Thyroid gland (tissue), 4 donors: ENCODE measurements around the gene SPSB4. TPM values are rescaled to one million over a fixed set of nuclear protein-coding genes. Genes with fewer than 3 reads are reported as not detected.
A peak's percentile ranks its signal among the peaks of the same experiment; 100 is the strongest.

Experiments used
- DNase-seq, 2 donors: peaks; one replicate each; pipeline ENCODE4 v3.0.0-alpha.2; 2019
- H3K27ac ChIP-seq, 3 donors: fragments of 200-600 bp; sonication (generic); 1 replicate in 2 of 3; 2 replicates in 1 of 3; pipeline ENCODE4 v1.5.1; 2016 to 2019; ENCODE audit warnings: mild to moderate bottlenecking in 1 of 3, moderate library complexity in 1 of 3
- H3K27me3 ChIP-seq: fragments of 200-600 bp; sonication (generic); one replicate; pipeline ENCODE4 v1.5.1; 2019
- H3K36me3 ChIP-seq, 2 donors: fragments of 200-600 bp; sonication (generic); one replicate each; pipeline ENCODE4 v1.5.1; 2016 to 2019
- H3K4me1 ChIP-seq, 2 donors: fragments of 200-600 bp; sonication (generic); one replicate each; pipeline ENCODE4 v1.5.1; 2017 to 2019
- H3K4me3 ChIP-seq, 3 donors: fragments of 200-600 bp; sonication (generic); replicated peaks in 1 of 3; 1 replicate in 2 of 3; 2 replicates in 1 of 3; pipeline ENCODE4 v1.5.1; 2016; ENCODE audit warnings: mild to moderate bottlenecking in 1 of 3
- H3K9me3 ChIP-seq: fragments of 200-600 bp; sonication (generic); one replicate; pipeline ENCODE4 v1.5.1; 2017
- POLR2A ChIP-seq, 2 donors: fragments of 450-650 bp; IDR thresholded peaks; one replicate each; pipeline ENCODE4 v1.6.1; 2017; ENCODE audit warnings: antibody characterized with exemption in 2 of 2, mild to moderate bottlenecking in 2 of 2, moderate library complexity in 1 of 2
- WGBS, 2 donors: methylation state at CpG; one replicate each; pipeline ENCODE4 v1.1.5; 2017; 5-methylcytosine and 5-hydroxymethylcytosine counted together
- intact Hi-C: fragments of 100-400 bp; cut with DNase I; formaldehyde crosslinking; loops from one replicate; pipeline ENCODE4 v1.15.1; 2023
- total RNA-seq, 4 donors: library from RNA; depleted of rRNA; stranded (reverse); fragments of >200 nt; gene quantifications; one replicate each; pipeline ENCODE4 v1.2.3, GENCODE V29; 2016
- TF ChIP-seq, protein P1 (sequence below), 6 experiments: fragments of 200-600 bp in 3 of 6; fragments of 450-650 bp in 3 of 6; sonication (generic) in 3 of 6; IDR thresholded peaks; one replicate each; pipeline ENCODE4 v1.5.1; 2016 to 2019; ENCODE audit warnings: antibody characterized with exemption in 6 of 6, mild to moderate bottlenecking in 2 of 6, inconsistent platforms in 1 of 6, moderate library complexity in 1 of 6

The SPSB4 gene
- total RNA-seq, 4 donors from 2014 or later, result 1.2 TPM; not detected in 3

DNA sequence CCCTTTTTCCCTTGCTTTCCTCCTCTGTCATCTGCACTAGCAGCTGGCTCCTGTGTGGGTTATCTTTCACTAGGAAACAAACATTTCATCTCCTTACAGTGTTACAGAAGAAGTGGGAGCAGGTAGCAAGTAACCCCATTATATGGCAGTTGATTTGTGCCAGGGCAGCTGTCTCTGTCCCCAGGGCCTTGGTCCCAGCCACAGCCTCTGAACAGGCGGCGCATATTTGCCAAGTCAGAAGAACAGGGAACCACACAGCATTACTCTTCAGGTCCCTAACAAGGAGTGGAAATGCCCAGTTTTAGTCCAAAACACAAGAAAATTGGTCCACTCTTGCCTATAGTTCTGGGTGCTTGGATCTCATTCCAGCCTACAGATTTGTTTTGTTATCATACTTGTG lies 99.8 kb downstream of the SPSB4 start:
- Histone ChIP-seq H3K9me3 (no peaks in the 10 kb centered on the region), H3K4me3 (no peak overlapping the region), H3K4me1 (no peaks in the 10 kb centered on the region), H3K27ac (no peak overlapping the region), H3K27me3 (no peaks in the 10 kb centered on the region), H3K36me3 (no peaks in the 10 kb centered on the region)
- intact Hi-C loops, result no loop called here
- no peak for DNase-seq
- WGBS, 2 donors, result 91 to 96% methylated on average over 2 of the region's 2 CpGs
- TF ChIP-seq, protein P1, sequence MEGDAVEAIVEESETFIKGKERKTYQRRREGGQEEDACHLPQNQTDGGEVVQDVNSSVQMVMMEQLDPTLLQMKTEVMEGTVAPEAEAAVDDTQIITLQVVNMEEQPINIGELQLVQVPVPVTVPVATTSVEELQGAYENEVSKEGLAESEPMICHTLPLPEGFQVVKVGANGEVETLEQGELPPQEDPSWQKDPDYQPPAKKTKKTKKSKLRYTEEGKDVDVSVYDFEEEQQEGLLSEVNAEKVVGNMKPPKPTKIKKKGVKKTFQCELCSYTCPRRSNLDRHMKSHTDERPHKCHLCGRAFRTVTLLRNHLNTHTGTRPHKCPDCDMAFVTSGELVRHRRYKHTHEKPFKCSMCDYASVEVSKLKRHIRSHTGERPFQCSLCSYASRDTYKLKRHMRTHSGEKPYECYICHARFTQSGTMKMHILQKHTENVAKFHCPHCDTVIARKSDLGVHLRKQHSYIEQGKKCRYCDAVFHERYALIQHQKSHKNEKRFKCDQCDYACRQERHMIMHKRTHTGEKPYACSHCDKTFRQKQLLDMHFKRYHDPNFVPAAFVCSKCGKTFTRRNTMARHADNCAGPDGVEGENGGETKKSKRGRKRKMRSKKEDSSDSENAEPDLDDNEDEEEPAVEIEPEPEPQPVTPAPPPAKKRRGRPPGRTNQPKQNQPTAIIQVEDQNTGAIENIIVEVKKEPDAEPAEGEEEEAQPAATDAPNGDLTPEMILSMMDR (IDR thresholded peaks at IDR 0.05), result no peak
- no peak for TF ChIP-seq POLR2A (IDR thresholded peaks at IDR 0.05)

DNA sequence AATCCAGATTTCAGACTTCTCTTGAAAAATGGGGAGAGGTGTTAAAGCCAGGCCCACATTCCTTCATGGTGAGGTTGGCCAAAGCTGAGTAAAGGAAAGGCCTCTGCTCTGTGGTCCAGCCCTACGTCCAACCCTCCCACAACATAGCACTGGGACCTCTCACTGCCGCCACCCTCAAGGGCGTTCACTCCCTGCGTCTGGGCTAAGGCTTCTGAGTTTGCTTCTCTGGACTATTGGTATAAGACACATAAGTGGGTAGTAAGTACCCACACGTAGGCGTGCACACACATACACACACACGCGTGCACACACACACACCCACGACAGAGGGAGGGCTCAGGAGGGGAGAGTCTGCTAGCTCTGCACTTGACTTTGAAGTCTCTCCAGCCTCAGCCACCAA lies 100.3 kb downstream of the SPSB4 start:
- 76 to 85% methylated on average over 7 to 9 of the region's 9 CpGs for whole genome bisulfite sequencing, 2 donors
- no peak overlapping the region for H3K27ac ChIP-seq
- intact Hi-C loops, result no loop called here

DNA sequence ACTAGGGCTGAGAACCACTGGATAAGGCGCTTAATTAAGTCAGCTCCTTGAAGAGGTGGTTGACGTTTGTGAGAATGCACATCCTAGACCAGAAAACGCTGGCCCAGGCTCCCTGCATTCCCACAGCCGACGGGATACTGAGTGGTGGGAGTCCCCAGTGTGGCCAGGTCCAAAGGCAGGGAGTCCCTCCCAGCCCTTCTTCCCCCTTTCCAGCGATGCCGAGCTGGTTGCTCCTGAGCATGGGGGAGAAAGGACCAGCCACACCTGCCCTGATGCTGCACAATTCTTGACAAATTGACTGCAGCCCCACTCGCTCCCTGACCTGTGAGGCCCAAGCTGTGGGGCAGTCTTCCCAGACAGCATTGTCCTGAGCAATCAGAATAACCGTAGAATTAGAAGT lies 101.0 kb downstream of the SPSB4 start:
- no peaks in the 10 kb centered on the region for H3K9me3 ChIP-seq
- H3K4me3 ChIP-seq, result no peak overlapping the region
- 84 to 85% methylated on average over 9 of the region's 9 CpGs for WGBS, 2 donors
- no peak for TF ChIP-seq POLR2A (IDR thresholded peaks at IDR 0.05)
- TF ChIP-seq, protein P1 (IDR thresholded peaks at IDR 0.05), result no peak
- no peaks in the 10 kb centered on the region for H3K36me3 ChIP-seq
- H3K4me1 ChIP-seq, result no peaks in the 10 kb centered on the region
- DNase-seq, result no peak
- H3K27me3 ChIP-seq, result no peaks in the 10 kb centered on the region
- intact Hi-C loops, result no loop called here
- no peak overlapping the region for H3K27ac ChIP-seq

More for the DNA sequence above, 100.3 kb downstream of the SPSB4 start:
- TF ChIP-seq, protein P1 (IDR thresholded peaks at IDR 0.05), result no peak
- no peak for TF ChIP-seq POLR2A (IDR thresholded peaks at IDR 0.05)
- Histone ChIP-seq H3K4me3 (no peak overlapping the region), H3K9me3 (no peaks in the 10 kb centered on the region), H3K4me1 (no peaks in the 10 kb centered on the region), H3K36me3 (no peaks in the 10 kb centered on the region), H3K27me3 (no peaks in the 10 kb centered on the region)
- DNase-seq, result no peak

DNA sequence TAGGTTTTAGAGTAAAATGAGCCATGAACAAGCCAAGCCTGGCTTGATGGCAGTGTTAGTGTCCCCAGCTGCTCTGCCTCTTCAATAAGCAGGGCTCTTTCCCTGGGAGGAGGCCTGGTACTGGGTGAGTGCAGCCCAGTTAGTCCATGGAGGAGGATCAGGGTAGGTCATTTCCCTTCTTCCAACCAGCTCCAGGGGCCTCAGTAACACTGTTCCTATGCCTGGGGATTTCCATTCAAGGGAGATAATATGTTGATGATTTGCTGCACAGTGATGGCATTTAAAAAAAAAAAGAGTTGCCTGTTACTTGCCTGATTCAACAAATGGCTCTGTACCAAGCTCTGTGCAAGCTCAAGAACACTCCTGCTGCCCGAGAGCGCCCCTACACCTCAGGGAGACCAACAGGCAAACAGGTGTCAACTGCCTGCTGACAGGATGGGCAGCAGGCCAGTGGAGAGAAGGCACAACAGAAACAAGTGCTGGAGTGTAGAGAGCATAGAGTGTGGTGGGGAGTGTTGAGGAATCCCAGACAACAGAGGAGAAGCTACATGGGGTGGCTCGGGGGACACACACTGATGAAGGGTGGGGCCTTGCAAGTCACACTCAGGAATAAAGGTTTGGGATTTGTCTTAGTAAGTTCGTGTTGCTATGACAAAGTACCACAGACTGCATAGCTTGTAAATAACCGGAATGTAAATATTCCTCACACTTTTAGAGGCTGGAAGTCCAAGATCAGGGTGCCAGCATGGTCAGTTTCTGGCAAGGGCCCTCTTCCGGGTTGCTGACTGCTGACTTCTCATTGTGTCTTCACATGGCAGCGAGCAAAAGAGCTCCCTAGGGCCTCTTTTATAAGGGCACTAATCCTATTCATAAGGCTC lies 101.9 kb downstream of the SPSB4 start:
- 61 to 67% methylated on average over 7 of the region's 7 CpGs for whole genome bisulfite sequencing, 2 donors
- Histone ChIP-seq H3K4me3 (no peak overlapping the region), H3K27ac (no peak overlapping the region), H3K9me3 (no peaks in the 10 kb centered on the region), H3K36me3 (no peaks in the 10 kb centered on the region), H3K27me3 (no peaks in the 10 kb centered on the region), H3K4me1 (no peaks in the 10 kb centered on the region)
- TF ChIP-seq, protein P1 (IDR thresholded peaks at IDR 0.05), result no peak
- no peak for TF ChIP-seq POLR2A (IDR thresholded peaks at IDR 0.05)
- DNase-seq, result peak; percentile 51 to 68
- intact Hi-C loops, result no loop called here

DNA sequence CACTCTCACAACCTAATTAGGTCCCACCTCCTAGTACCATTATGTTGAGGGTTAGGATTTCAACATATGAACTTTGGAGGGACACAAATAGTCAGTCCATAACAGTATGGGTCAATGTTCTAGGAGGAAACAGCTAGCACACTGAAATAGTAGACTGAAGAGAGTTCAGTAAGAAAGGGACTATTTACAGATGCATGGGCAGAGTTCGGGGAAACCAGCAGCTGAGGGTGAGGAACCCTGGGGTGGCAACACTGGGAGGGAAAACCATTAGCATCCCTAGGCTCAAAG lies 102.5 kb downstream of the SPSB4 start:
- H3K27me3 ChIP-seq, result no peaks in the 10 kb centered on the region
- intact Hi-C loops, result no loop called here
- 79 to 87% methylated on average over 1 of the region's 1 CpG for WGBS, 2 donors
- no peaks in the 10 kb centered on the region for H3K4me1 ChIP-seq
- H3K4me3 ChIP-seq, result no peak overlapping the region
- DNase-seq, result no peak
- no peak overlapping the region for H3K27ac ChIP-seq
- TF ChIP-seq, protein P1 (IDR thresholded peaks at IDR 0.05), result no peak
- TF ChIP-seq POLR2A (IDR thresholded peaks at IDR 0.05), result no peak
- H3K9me3 ChIP-seq, result no peaks in the 10 kb centered on the region
- H3K36me3 ChIP-seq, result no peaks in the 10 kb centered on the region
